Pancreas (tissue), 10 donors: ENCODE data around the gene NDST1. TPM values are rescaled to one million over a fixed set of nuclear protein-coding genes. Genes with fewer than 3 reads are reported as not detected.

Source experiments
- ATAC-seq, 4 donors: fragments of 200-7000 bp; cut with Tn5 transposase; one replicate each; pipeline versions ENCODE4 v1.8.0 to v1.9.1; 2020; ENCODE audit warnings: mild to moderate bottlenecking in 4 of 4, moderate library complexity in 4 of 4
- DNase-seq, 6 donors: peaks; one replicate each; pipeline ENCODE4 v3.0.0-alpha.2; 2020
- FAIRE-seq: peaks from 2 replicates; lab custom pipeline; 2012; peaks lifted over from hg19 to GRCh38; lab: Jason Lieb, UNC
- H3K27ac ChIP-seq, 4 donors: fragments of 200-600 bp; sonication (generic); 1 replicate in 3 of 4; 2 replicates in 1 of 4; pipeline versions ENCODE4 v1.5.0 to v1.8.0; 2020
- H3K27me3 ChIP-seq, 4 donors: fragments of 200-600 bp; one replicate each; pipeline ENCODE4 v1.8.0; 2021
- H3K36me3 ChIP-seq, 3 donors: fragments of 200-600 bp; sonication (generic) in 1 of 3; one replicate each; pipeline versions ENCODE4 v1.5.0 to v1.8.0; 2020 to 2021
- H3K4me1 ChIP-seq, 3 donors: fragments of 200-600 bp; one replicate each; pipeline ENCODE4 v1.8.0; 2021
- H3K4me3 ChIP-seq, 4 donors: fragments of 200-600 bp; sonication (generic) in 2 of 4; one replicate each; pipeline versions ENCODE4 v1.5.0 to v1.8.0; 2020 to 2021
- H3K9me3 ChIP-seq, 4 donors: fragments of 200-600 bp; one replicate each; pipeline ENCODE4 v1.8.0; 2021
- WGBS, 2 donors: extraction: QIAGEN DNeasy Blood & Tissue Kit; methylation state at CpG; one replicate each; pipeline ENCODE4 v1.1.7; 2013; 5-methylcytosine and 5-hydroxymethylcytosine counted together
- intact Hi-C, 3 donors: fragments of 100-400 bp; cut with DNase I; formaldehyde crosslinking; loops; one replicate each; pipeline versions ENCODE4 v1.11.1 to v1.14.2; 2022
- polyA plus RNA-seq, 2 donors: library from polyadenylated mRNA; stranded (reverse); fragments of 200-250 nt; gene quantifications; one replicate each; pipeline ENCODE4 v1.2.3, GENCODE V29; 2013
- total RNA-seq, 6 donors: library from RNA; stranded (reverse); fragmentation: NEBNext Ultra II Directional in 4 of 6; extraction: Animal tissue kit (Norgen Biotek cat#: 25700) in 4 of 6; gene quantifications; one replicate each; pipeline versions ENCODE4 v1.2.1 to v1.2.4, GENCODE V29; 2021 to 2023
- TF ChIP-seq, protein P1 (sequence below), 4 donors: fragments of 200-600 bp; sonication (generic) in 3 of 4; IDR thresholded peaks; one replicate each; pipeline versions ENCODE4 v1.5.0 to v1.8.0; 2021; ENCODE audit warnings: antibody characterized with exemption in 4 of 4
- donor health status: healthy with polysubstance abuse.
- donor health status: DM: no; HTN: no; CAD: no; lungs with moderate emphysema.
- donor health status: DM: no; HTN: no; CAD: no.
- donor health status: control.
- donor health status: control.
- donor health status: Bipolar disorder and iron deficiency.
- donor health status: DM: yes; HTN: yes; CAD: no.
- donor health status: DM: no; HTN: no; CAD: no.
- donor health status: DM: no; HTN: no; CAD: no.
- donor health status: DM: yes; HTN: yes; CAD: no.

Gene NDST1
- total and polyA plus RNA-seq, 8 donors: 9.9 to 57.2 (median 39.8) TPM

DNA sequence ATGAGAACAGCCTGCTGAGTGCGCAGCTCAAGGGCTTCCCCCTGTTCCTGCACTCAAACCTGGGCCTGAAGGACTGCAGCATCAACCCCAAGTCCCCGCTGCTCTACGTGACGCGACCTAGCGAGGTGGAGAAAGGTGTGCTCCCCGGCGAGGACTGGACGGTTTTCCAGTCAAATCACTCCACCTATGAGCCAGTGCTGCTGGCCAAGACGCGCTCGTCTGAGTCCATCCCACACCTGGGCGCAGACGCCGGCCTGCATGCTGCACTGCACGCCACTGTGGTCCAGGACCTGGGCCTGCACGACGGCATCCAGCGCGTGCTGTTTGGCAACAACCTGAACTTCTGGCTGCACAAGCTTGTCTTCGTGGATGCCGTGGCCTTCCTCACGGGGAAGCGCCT lies 19.9 kb downstream of the NDST1 start:
- TF ChIP-seq, protein P1, sequence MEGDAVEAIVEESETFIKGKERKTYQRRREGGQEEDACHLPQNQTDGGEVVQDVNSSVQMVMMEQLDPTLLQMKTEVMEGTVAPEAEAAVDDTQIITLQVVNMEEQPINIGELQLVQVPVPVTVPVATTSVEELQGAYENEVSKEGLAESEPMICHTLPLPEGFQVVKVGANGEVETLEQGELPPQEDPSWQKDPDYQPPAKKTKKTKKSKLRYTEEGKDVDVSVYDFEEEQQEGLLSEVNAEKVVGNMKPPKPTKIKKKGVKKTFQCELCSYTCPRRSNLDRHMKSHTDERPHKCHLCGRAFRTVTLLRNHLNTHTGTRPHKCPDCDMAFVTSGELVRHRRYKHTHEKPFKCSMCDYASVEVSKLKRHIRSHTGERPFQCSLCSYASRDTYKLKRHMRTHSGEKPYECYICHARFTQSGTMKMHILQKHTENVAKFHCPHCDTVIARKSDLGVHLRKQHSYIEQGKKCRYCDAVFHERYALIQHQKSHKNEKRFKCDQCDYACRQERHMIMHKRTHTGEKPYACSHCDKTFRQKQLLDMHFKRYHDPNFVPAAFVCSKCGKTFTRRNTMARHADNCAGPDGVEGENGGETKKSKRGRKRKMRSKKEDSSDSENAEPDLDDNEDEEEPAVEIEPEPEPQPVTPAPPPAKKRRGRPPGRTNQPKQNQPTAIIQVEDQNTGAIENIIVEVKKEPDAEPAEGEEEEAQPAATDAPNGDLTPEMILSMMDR (IDR thresholded peaks at IDR 0.05): no peak
- no peak for FAIRE-seq
- H3K27ac ChIP-seq: no peak overlapping the region
- peaks cover 0 to 6% (median 0%) of the 10 kb centered on the region in 3 donors for H3K36me3 ChIP-seq
- no peaks in the 10 kb centered on the region for H3K9me3 ChIP-seq
- H3K4me1 ChIP-seq: peaks cover 12 to 16% (median 15%) of the 10 kb centered on the region in 3 donors
- intact Hi-C loops: loop anchor here in 1 of 3 donors (10.0 kb wide), 1 partner anchor 53 kb away; no protein-coding TSS in a partner anchor
- no peak overlapping the region for H3K4me3 ChIP-seq
- ATAC-seq: no peak
- H3K27me3 ChIP-seq: no peaks in the 10 kb centered on the region
- WGBS, 2 donors: 93% methylated on average over 24 of the region's 24 CpGs
- DNase-seq: no peak

DNA sequence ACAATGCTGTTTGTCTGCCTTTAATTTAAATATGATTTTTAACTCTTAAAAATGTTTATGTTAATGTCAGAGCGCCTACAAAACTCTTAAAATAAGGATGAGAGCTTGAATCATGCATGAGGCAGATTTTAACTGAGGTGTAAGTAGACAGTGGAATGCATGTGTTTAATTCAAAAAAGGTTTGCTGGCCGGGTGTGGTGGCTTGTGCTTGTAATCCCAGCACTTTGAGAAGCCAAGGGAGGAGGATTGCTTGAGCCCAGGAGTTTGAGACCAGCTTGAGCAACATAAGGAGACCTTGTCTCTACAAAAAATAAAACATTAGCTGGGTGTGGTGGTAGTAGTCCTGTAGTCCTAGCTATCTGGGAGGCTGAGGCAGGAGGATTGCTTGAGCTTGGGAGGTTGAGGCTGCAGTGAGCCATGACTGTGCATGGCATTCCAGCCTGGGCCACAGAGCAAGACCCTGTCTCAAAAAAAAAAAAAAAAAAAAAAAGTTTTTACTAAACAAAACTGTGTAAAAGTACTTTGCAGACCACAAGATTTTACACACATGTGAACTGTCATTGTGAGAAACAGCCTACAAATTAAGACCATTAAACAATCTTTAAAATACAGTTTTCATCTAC lies 21.1 kb downstream of the NDST1 start:
- Histone ChIP-seq H3K27me3 (no peaks in the 10 kb centered on the region), H3K27ac (no peak overlapping the region), H3K4me3 (no peak overlapping the region), H3K9me3 (no peaks in the 10 kb centered on the region), H3K36me3 (peaks cover 0 to 18% (median 0%) of the 10 kb centered on the region in 3 donors), H3K4me1 (peaks cover 2 to 8% (median 6%) of the 10 kb centered on the region in 3 donors)
- intact Hi-C loops: loop anchor here in 1 of 3 donors (10.0 kb wide), 1 partner anchor 54 kb away; no protein-coding TSS in a partner anchor
- ATAC-seq (no peak), DNase-seq (no peak), FAIRE-seq (no peak)
- WGBS, 2 donors: 69 to 70% methylated on average over 2 of the region's 2 CpGs
- TF ChIP-seq, protein P1 (IDR thresholded peaks at IDR 0.05): no peak

DNA sequence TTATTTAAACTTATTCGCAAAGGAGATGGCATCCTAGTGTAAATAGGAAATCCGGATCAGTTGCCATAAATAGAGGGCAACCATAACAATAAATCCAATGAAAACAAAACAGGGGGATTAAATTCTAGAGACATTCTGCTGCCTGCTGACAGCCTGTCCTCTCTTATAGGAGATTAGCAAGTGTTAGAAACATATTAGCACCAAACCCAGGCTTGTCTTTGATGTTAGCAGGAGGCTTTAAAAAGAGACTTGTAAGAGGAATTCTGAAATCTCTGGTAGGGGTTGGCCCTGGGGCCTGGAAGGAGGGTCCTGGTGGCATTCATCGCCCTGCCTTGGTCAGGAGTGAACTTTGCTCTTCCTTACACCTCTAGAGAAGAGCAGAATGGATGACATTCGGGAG lies 21.6 kb downstream of the NDST1 start:
- Histone ChIP-seq H3K4me3 (no peak overlapping the region), H3K27me3 (no peaks in the 10 kb centered on the region), H3K36me3 (peaks cover 0 to 23% (median 4%) of the 10 kb centered on the region in 3 donors), H3K9me3 (no peaks in the 10 kb centered on the region), H3K4me1 (peaks cover 0 to 8% (median 6%) of the 10 kb centered on the region in 3 donors), H3K27ac (no peak overlapping the region)
- WGBS, 2 donors: 71 to 72% methylated on average over 4 of the region's 4 CpGs
- no peak for DNase-seq
- TF ChIP-seq, protein P1 (IDR thresholded peaks at IDR 0.05): no peak
- ATAC-seq: no peak
- FAIRE-seq: no peak
- intact Hi-C loops: loop anchor here in 1 of 3 donors (10.0 kb wide), 1 partner anchor 55 kb away; no protein-coding TSS in a partner anchor

DNA sequence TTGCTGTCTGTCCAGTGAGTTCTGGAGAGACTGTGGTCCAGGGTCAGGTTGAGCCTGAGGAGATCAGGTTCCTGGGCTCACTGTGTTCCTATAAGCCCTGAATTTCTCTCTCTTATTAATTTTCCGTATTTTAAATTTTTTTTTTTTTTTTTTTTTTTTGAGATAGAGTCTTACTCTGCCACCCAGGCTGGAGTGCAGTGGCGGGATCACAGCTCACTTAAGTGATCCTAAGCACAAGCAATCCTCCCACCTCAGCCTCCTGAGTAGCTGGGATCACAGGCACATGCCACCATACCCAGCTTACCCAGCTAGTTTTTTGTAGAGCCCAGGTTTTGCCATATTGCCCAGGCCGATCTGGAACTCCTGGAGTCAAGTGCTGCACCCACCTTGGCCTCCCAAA lies 22.5 kb downstream of the NDST1 start:
- no peak for ATAC-seq
- H3K27ac ChIP-seq: no peak overlapping the region
- H3K36me3 ChIP-seq: peaks cover 0 to 32% (median 10%) of the 10 kb centered on the region in 3 donors
- 75 to 81% methylated on average over 3 of the region's 3 CpGs for WGBS, 2 donors
- no peaks in the 10 kb centered on the region for H3K9me3 ChIP-seq
- intact Hi-C loops: no loop called here
- peaks cover 0 to 8% (median 6%) of the 10 kb centered on the region in 3 donors for H3K4me1 ChIP-seq
- H3K27me3 ChIP-seq: no peaks in the 10 kb centered on the region
- H3K4me3 ChIP-seq: no peak overlapping the region
- TF ChIP-seq, protein P1 (IDR thresholded peaks at IDR 0.05): no peak
- no peak for DNase-seq
- no peak for FAIRE-seq
